H1 (cell line): Measurements from ENCODE around the gene SSC5D. TPM values are rescaled to one million over a fixed set of nuclear protein-coding genes. Genes with fewer than 3 reads are reported as not detected.

Experiments used
- CTCF ChIA-PET: fragments of 300-600 bp; sonication (Branson Sonifier 250); formaldehyde crosslinking; loops from one replicate; lab custom pipeline; 2021; ENCODE audit not compliant: partially characterized antibody; lab: Charles Lee
- POLR2A ChIA-PET: fragments of 300-600 bp; sonication (Branson Sonifier 250); formaldehyde crosslinking; loops from one replicate; lab custom pipeline; 2021; ENCODE audit warnings: inconsistent platforms; ENCODE audit not compliant: partially characterized antibody; lab: Charles Lee
- DNase-seq, 2 experiments: peaks; one replicate each; pipeline versions ENCODE4 v3.0.0 to v3.0.0-alpha.2; 2010 to 2022; ENCODE audit warnings: low spot score in 2 of 2, low read depth in 1 of 2, mixed read lengths in 1 of 2
- FAIRE-seq: peaks from 2 replicates; lab custom pipeline; 2011; peaks lifted over from hg19 to GRCh38; lab: Jason Lieb, UNC
- H2AFZ ChIP-seq: 2 replicates; pipeline ENCODE4 v1.8.1; 2012; ENCODE audit warnings: low read length, inconsistent platforms
- H2AK5ac ChIP-seq: 2 replicates; pipeline ENCODE4 v1.6.1; 2013; ENCODE audit warnings: low read depth, low read length
- H2BK120ac ChIP-seq: replicated peaks from 2 replicates; pipeline ENCODE3; 2013; ENCODE audit warnings: low read depth, low read length, inconsistent platforms
- H2BK12ac ChIP-seq: 2 replicates; pipeline ENCODE4 v1.6.1; 2013; ENCODE audit warnings: low read depth, low read length
- H2BK15ac ChIP-seq: 2 replicates; pipeline ENCODE4 v1.6.1; 2013; ENCODE audit warnings: low read length
- H2BK20ac ChIP-seq: 2 replicates; pipeline ENCODE4 v1.6.1; 2013; ENCODE audit warnings: low read length
- H2BK5ac ChIP-seq: 2 replicates; pipeline ENCODE4 v1.6.1; 2013; ENCODE audit warnings: low read depth, low read length
- H3K14ac ChIP-seq: 2 replicates; pipeline ENCODE4 v1.6.1; 2013; ENCODE audit warnings: inconsistent platforms; ENCODE audit not compliant: insufficient read length
- H3K18ac ChIP-seq: 2 replicates; pipeline ENCODE4 v1.6.1; 2013; ENCODE audit warnings: low read length; ENCODE audit errors: extremely low read depth
- H3K23ac ChIP-seq: 2 replicates; pipeline ENCODE4 v1.6.1; 2013; ENCODE audit warnings: inconsistent platforms; ENCODE audit not compliant: insufficient read length
- H3K23me2 ChIP-seq: 2 replicates; pipeline ENCODE4 v1.6.1; 2013; ENCODE audit warnings: low read depth, low read length
- H3K27ac ChIP-seq: 2 replicates; pipeline ENCODE4 v1.6.1; 2011; ENCODE audit warnings: low read depth, low read length, inconsistent platforms
- H3K27me3 ChIP-seq, 4 experiments: replicated peaks in 1 of 4; 1 replicate in 1 of 4; 2 replicates in 3 of 4; pipeline versions ENCODE4 v1.6.1 to v1.8.1; 2011 to 2013; ENCODE audit warnings: low read length in 3 of 4, mild to moderate bottlenecking in 3 of 4, inconsistent platforms in 2 of 4, mixed read lengths in 2 of 4, moderate library complexity in 1 of 4; ENCODE audit not compliant: control insufficient read depth in 3 of 4, insufficient read depth in 3 of 4; ENCODE audit errors: extremely low read depth in 1 of 4
- H3K36me3 ChIP-seq, 4 experiments: 2 replicates each; pipeline versions ENCODE4 v1.6.1 to v1.8.1; 2011 to 2013; ENCODE audit warnings: mild to moderate bottlenecking in 4 of 4, low read length in 3 of 4, moderate library complexity in 2 of 4, control low read depth in 1 of 4, inconsistent platforms in 1 of 4; ENCODE audit not compliant: insufficient read depth in 4 of 4, control insufficient read depth in 2 of 4
- H3K4ac ChIP-seq: replicated peaks from 2 replicates; pipeline ENCODE3; 2013; ENCODE audit warnings: low read length, low read depth, mixed read lengths, inconsistent platforms; ENCODE audit not compliant: insufficient read length
- H3K4me1 ChIP-seq, 4 experiments: replicated peaks in 1 of 4; 1 replicate in 1 of 4; 2 replicates in 3 of 4; pipeline versions ENCODE4 v1.6.1 to v1.8.1; 2011 to 2013; ENCODE audit warnings: low read length in 3 of 4, inconsistent platforms in 2 of 4, mixed read lengths in 1 of 4; ENCODE audit not compliant: insufficient read depth in 4 of 4, control insufficient read depth in 3 of 4
- H3K4me2 ChIP-seq, 2 experiments: 2 replicates each; pipeline versions ENCODE4 v1.6.1 to v1.8.1; 2011 to 2013; ENCODE audit warnings: low read depth in 2 of 2, low read length in 2 of 2, control low read depth in 1 of 2, inconsistent platforms in 1 of 2, mild to moderate bottlenecking in 1 of 2; ENCODE audit not compliant: insufficient read depth in 1 of 2
- H3K4me3 ChIP-seq, 4 experiments: fragments of 200-600, 300-600 bp in 1 of 4; sonication (generic), shearing (Covaris generic), sonication (Bioruptor Twin) in 1 of 4; 2 replicates each; pipeline versions ENCODE4 v1.5.1 to v1.8.1; 2011 to 2016; ENCODE audit warnings: low read length in 4 of 4, low read depth in 3 of 4, control low read depth in 2 of 4, inconsistent platforms in 2 of 4, mild to moderate bottlenecking in 2 of 4, mixed read lengths in 1 of 4, moderate library complexity in 1 of 4; ENCODE audit not compliant: insufficient read depth in 2 of 4; ENCODE audit errors: extremely low read depth in 1 of 4
- H3K56ac ChIP-seq: replicated peaks from 2 replicates; pipeline ENCODE3; 2013; ENCODE audit warnings: low read depth, mild to moderate bottlenecking, mixed read lengths, low read length, inconsistent platforms; ENCODE audit not compliant: insufficient read length
- H3K79me1 ChIP-seq: 2 replicates; pipeline ENCODE4 v1.6.1; 2013; ENCODE audit warnings: low read depth, low read length, control low read depth
- H3K79me2 ChIP-seq, 2 experiments: 2 replicates each; pipeline versions ENCODE4 v1.6.1 to v1.8.1; 2012 to 2013; ENCODE audit warnings: low read length in 2 of 2, mild to moderate bottlenecking in 2 of 2, inconsistent platforms in 1 of 2; ENCODE audit not compliant: insufficient read depth in 2 of 2, control insufficient read depth in 1 of 2
- H3K9ac ChIP-seq, 4 experiments: replicated peaks in 1 of 4; 1 replicate in 1 of 4; 2 replicates in 3 of 4; pipeline versions ENCODE4 v1.6.1 to v1.8.1; 2011 to 2013; ENCODE audit warnings: low read depth in 3 of 4, low read length in 3 of 4, control low read depth in 2 of 4, mild to moderate bottlenecking in 2 of 4, moderate library complexity in 2 of 4, inconsistent platforms in 1 of 4; ENCODE audit errors: extremely low read depth in 1 of 4
- H3K9me3 ChIP-seq, 2 experiments: 2 replicates each; pipeline versions ENCODE4 v1.6.1 to v1.8.1; 2012 to 2013; ENCODE audit warnings: mild to moderate bottlenecking in 2 of 2, moderate library complexity in 2 of 2, control low read depth in 1 of 2, inconsistent platforms in 1 of 2, low read depth in 1 of 2, low read length in 1 of 2, mixed read lengths in 1 of 2; ENCODE audit not compliant: insufficient read depth in 2 of 2
- H4K20me1 ChIP-seq, 2 experiments: replicated peaks in 1 of 2; 2 replicates each; pipeline versions ENCODE3 to v1.8.1; 2011 to 2013; ENCODE audit warnings: inconsistent platforms in 2 of 2, low read length in 2 of 2, mild to moderate bottlenecking in 1 of 2; ENCODE audit not compliant: insufficient read depth in 2 of 2, control insufficient read depth in 1 of 2
- H4K5ac ChIP-seq: 2 replicates; pipeline ENCODE4 v1.6.1; 2013; ENCODE audit warnings: low read length, low read depth, mixed read lengths, inconsistent platforms; ENCODE audit not compliant: insufficient read length
- H4K8ac ChIP-seq: 2 replicates; pipeline ENCODE4 v1.8.0; 2013; ENCODE audit warnings: mild to moderate bottlenecking, moderate library complexity, low read length, inconsistent platforms; ENCODE audit not compliant: insufficient read depth; ENCODE audit errors: extremely low read depth
- H4K91ac ChIP-seq: replicated peaks from 2 replicates; pipeline ENCODE3; 2013; ENCODE audit warnings: low read length, mixed read lengths, inconsistent platforms; ENCODE audit not compliant: insufficient read length
- GTF2F1 ChIP-seq: IDR thresholded peaks from 2 replicates; pipeline ENCODE4 v1.6.1; 2012; ENCODE audit warnings: low read depth, low read length, improper control_type of control experiment, borderline replicate concordance
- RBBP5 ChIP-seq: IDR thresholded peaks from 2 replicates; pipeline ENCODE4 v1.7.1; 2012; ENCODE audit warnings: low read depth, mild to moderate bottlenecking, inconsistent platforms, low read length, moderate library complexity, borderline replicate concordance
- RXRA ChIP-seq: IDR thresholded peaks from 2 replicates; pipeline ENCODE4 v1.6.1; 2011; ENCODE audit warnings: low read depth, mild to moderate bottlenecking, low read length, moderate library complexity; ENCODE audit not compliant: insufficient read depth
- SAP30 ChIP-seq: fragments of 300-600 bp; sonication (generic); IDR thresholded peaks from 2 replicates; pipeline ENCODE4 v1.7.1; 2012; ENCODE audit warnings: low read length, moderate library complexity, mild to moderate bottlenecking, inconsistent platforms; ENCODE audit not compliant: insufficient read depth, insufficient replicate concordance
- SP2 ChIP-seq: IDR thresholded peaks from 2 replicates; pipeline ENCODE4 v1.6.1; 2012; ENCODE audit warnings: mild to moderate bottlenecking, low read length, inconsistent platforms
- WGBS, 2 experiments: shearing (Covaris generic) in 1 of 2; methylation state at CpG; one replicate each; pipeline versions ENCODE4 v1.1.6 to v1.1.7; 2013 to 2015; ENCODE audit warnings: low lambda C conversion rate in 2 of 2, mixed read lengths in 2 of 2, inconsistent platforms in 1 of 2, low coverage in 1 of 2, missing lambda C conversion rate in 1 of 2; ENCODE audit not compliant: insufficient replicate concordance in 2 of 2, insufficient coverage in 1 of 2, insufficient read length in 1 of 2; ENCODE audit errors: extremely low coverage in 1 of 2, missing lambda C conversion rate in 1 of 2; 5-methylcytosine and 5-hydroxymethylcytosine counted together
- polyA plus RNA-seq, 7 experiments: library from polyadenylated mRNA; depleted of rRNA in 3 of 7; stranded (reverse) in 5 of 7; unstranded in 2 of 7; fragments of >200 nt in 5 of 7; fragments of 200-250 nt in 2 of 7; gene quantifications; 1 replicate in 5 of 7; 2 replicates in 1 of 7; 4 replicates in 1 of 7; pipeline versions ENCODE4 v1.2.1 to v1.2.3, GENCODE V29; 2011 to 2013; ENCODE audit warnings: missing spikeins in 2 of 7, mixed read lengths in 2 of 7
- total RNA-seq: library from RNA; stranded (reverse); fragmentation: NEBNext Ultra II Directional; extraction: Animal tissue kit (Norgen Biotek cat#: 25700); gene quantifications from 2 replicates; pipeline ENCODE4 v1.2.1, GENCODE V29; 2021
- TF ChIP-seq, protein P1 (sequence below), 3 experiments: IDR thresholded peaks; 1 replicate in 2 of 3; 2 replicates in 1 of 3; pipeline versions ENCODE4 v1.5.1 to v1.6.1; 2011; ENCODE audit warnings: low read length in 3 of 3, mild to moderate bottlenecking in 3 of 3, inconsistent platforms in 2 of 3, low read depth in 1 of 3, moderate library complexity in 1 of 3; ENCODE audit not compliant: insufficient read depth in 1 of 3; ENCODE audit errors: control extremely low read depth in 1 of 3

The SSC5D gene
- total and polyA plus RNA-seq, 2 of the 8 experiments (the other 6 are each of a cell fraction or from before 2014, with no cell fraction given): 0.39 to 1.7 TPM

DNA sequence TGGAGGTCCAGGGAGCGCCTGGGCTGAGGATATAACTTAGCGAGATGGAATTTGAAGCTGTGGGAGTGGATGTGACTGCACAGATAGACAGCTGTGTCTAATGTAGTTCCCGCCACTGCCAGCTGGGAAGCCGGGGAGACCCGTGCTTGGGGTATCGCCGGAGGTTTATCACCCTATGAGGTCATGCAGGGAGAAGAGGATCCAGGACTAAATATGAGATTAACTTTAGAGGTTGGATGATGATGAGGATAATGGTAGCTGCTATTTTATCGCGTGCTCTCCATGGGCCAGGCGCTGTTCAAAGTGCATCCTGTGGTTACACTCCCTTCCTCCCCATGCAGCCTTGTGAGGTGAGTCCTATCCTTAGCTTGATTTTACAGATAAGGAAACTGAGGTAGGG is 19.9 kb downstream of the SSC5D start:
- Histone ChIP-seq H3K27me3 (peaks cover 5 to 10% (median 7%) of the 10 kb centered on the region in 4 experiments), H3K27ac (no peak overlapping the region), H3K23ac (no peak overlapping the region), H2BK12ac (no peak overlapping the region), H4K91ac (no peak overlapping the region), H4K20me1 (no peaks in the 10 kb centered on the region), H2AK5ac (0 out of 2 replicates have a peak overlapping the region, but pooled peaks have one; percentile 13), H3K9me3 (peaks cover 5 to 6% of the 10 kb centered on the region in 2 experiments; a peak in 3 of 4 replicates), H3K56ac (no peak overlapping the region), H3K9ac (no peak overlapping the region), H3K4me2 (no peak overlapping the region), H3K14ac (no peak overlapping the region), H3K79me2 (no peaks in the 10 kb centered on the region), H2BK15ac (0 out of 2 replicates have a peak overlapping the region, but pooled peaks have one; percentile 65), H3K4me1 (no peaks in the 10 kb centered on the region), H3K4ac (no peak overlapping the region), H2AFZ (no peak overlapping the region), H3K23me2 (no peaks in the 10 kb centered on the region), H4K8ac (no peak overlapping the region), H3K36me3 (peaks cover 0 to under 1% (median 0%) of the 10 kb centered on the region in 4 experiments; a peak in 1 of 8 replicates), H3K4me3 (no peak overlapping the region), H2BK120ac (no peak overlapping the region), H2BK5ac (no peak overlapping the region), H4K5ac (no peak overlapping the region), H3K18ac (no peak overlapping the region), H2BK20ac (peak overlapping the region; percentile 61; the same call in 1 of the 2 replicates), H3K79me1 (no peaks in the 10 kb centered on the region)
- POLR2A ChIA-PET: interaction anchor here (0.5 to 1.1 kb wide), 3 partner anchors 10 to 372 kb away, joined by 3 to 4 read pairs (median 3); partner anchors contain the start of gene UBE2S
- CTCF ChIA-PET: interaction anchor here (0.7 to 2.7 kb wide), 5 partner anchors 12 to 169 kb away, joined by 3 to 11 read pairs (median 3); no protein-coding TSS in a partner anchor
- TF ChIP-seq, protein P1, sequence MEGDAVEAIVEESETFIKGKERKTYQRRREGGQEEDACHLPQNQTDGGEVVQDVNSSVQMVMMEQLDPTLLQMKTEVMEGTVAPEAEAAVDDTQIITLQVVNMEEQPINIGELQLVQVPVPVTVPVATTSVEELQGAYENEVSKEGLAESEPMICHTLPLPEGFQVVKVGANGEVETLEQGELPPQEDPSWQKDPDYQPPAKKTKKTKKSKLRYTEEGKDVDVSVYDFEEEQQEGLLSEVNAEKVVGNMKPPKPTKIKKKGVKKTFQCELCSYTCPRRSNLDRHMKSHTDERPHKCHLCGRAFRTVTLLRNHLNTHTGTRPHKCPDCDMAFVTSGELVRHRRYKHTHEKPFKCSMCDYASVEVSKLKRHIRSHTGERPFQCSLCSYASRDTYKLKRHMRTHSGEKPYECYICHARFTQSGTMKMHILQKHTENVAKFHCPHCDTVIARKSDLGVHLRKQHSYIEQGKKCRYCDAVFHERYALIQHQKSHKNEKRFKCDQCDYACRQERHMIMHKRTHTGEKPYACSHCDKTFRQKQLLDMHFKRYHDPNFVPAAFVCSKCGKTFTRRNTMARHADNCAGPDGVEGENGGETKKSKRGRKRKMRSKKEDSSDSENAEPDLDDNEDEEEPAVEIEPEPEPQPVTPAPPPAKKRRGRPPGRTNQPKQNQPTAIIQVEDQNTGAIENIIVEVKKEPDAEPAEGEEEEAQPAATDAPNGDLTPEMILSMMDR (IDR thresholded peaks at IDR 0.05; ENCODE audit: control extremely low read depth in 1 of 3, insufficient read depth in 1 of 3, low read depth in 1 of 3, low read length in 3 of 3): no peak
- no peak for TF ChIP-seq RBBP5
- TF ChIP-seq GTF2F1: no peak
- no peak for TF ChIP-seq SP2
- no peak for TF ChIP-seq SAP30
- no peak for TF ChIP-seq RXRA
- DNase-seq (no peak), FAIRE-seq (no peak)
- WGBS, 2 experiments: 85% methylated on average over 10 of the region's 10 CpGs; no CpG with 5 or more reads in 1 of the 2 experiments
